ENCODE data around the gene UQCRHL.
"Not testable (repeated sequence)": the region's sequence is repeated elsewhere in the genome, so short reads cannot be mapped to it uniquely, and the experiment has no call there.

The UQCRHL gene

GRCh38 chr1:15807549-15807948 lies at the start of gene UQCRHL:
TSS of gene UQCRHL (minus strand) at chr1:15807649. CDS start at chr1:15807649, 0 bp downstream.
- DNase-seq (ENCODE audit: low read depth in 2 of 2); H3K4me3 ChIP-seq (replicated peaks in 1 of 2; ENCODE audit: low read depth in 2 of 2, low read length in 2 of 2): not testable (repeated sequence)

GRCh38 chr1:15856888-15857287 lies 49.4 kb upstream of the UQCRHL start:
- H3K4me3 ChIP-seq (replicated peaks in 1 of 2; ENCODE audit: low read depth in 2 of 2, low read length in 2 of 2) = no peak overlapping the region
- DNase-seq (ENCODE audit: low read depth in 2 of 2) = no peak
- TF ChIP-seq CTCF (IDR thresholded peaks at IDR 0.05; ENCODE audit: low read depth, low read length) = no peak

- DNase-seq (ENCODE audit: low read depth in 2 of 2) = no peak
- TF ChIP-seq CTCF (IDR thresholded peaks at IDR 0.05; ENCODE audit: low read depth, low read length) = no peak
- no peak overlapping the region for H3K4me3 ChIP-seq (replicated peaks in 1 of 2; ENCODE audit: low read depth in 2 of 2, low read length in 2 of 2)
These were observed 45.4 kb upstream of the UQCRHL start for GRCh38 chr1:15852828-15853302.

GRCh38 chr1:15852036-15852827 lies 44.8 kb upstream of the UQCRHL start:
- peak in 1 of 2 donors; percentile 51 for DNase-seq (ENCODE audit: low read depth in 2 of 2)
- no peak for TF ChIP-seq CTCF (IDR thresholded peaks at IDR 0.05; ENCODE audit: low read depth, low read length)
- no peak overlapping the region for H3K4me3 ChIP-seq (replicated peaks in 1 of 2; ENCODE audit: low read depth in 2 of 2, low read length in 2 of 2)

GRCh38 chr1:15851210-15852035 lies 44.0 kb upstream of the UQCRHL start:
- no peak for DNase-seq (ENCODE audit: low read depth in 2 of 2)
- no peak overlapping the region for H3K4me3 ChIP-seq (replicated peaks in 1 of 2; ENCODE audit: low read depth in 2 of 2, low read length in 2 of 2)
- TF ChIP-seq CTCF (IDR thresholded peaks at IDR 0.05; ENCODE audit: low read depth, low read length) = no peak

- no peak for TF ChIP-seq CTCF (IDR thresholded peaks at IDR 0.05; ENCODE audit: low read depth, low read length)
- DNase-seq (ENCODE audit: low read depth in 2 of 2) = no peak
- no peak overlapping the region for H3K4me3 ChIP-seq (replicated peaks in 1 of 2; ENCODE audit: low read depth in 2 of 2, low read length in 2 of 2)
These were observed 43.1 kb upstream of the UQCRHL start for GRCh38 chr1:15850471-15851001.

All from cardiac fibroblast (primary cell).